ENCODE results near the gene HSF5. TPM values are rescaled to one million over a fixed set of nuclear protein-coding genes. Genes with fewer than 3 reads are reported as not detected.
"Not testable (repeated sequence)": the region's sequence is repeated elsewhere in the genome, so short reads cannot be mapped to it uniquely, and the experiment has no call there.

The HSF5 gene
- total RNA-seq, 1 donor from 2014 or later: 0.07 TPM

GRCh38 chr17:58414596-58414997, 73.6 kb downstream of the HSF5 start:
- DNase-seq (ENCODE audit: low read depth, low spot score): no peak

GRCh38 chr17:58413684-58414083, 74.5 kb downstream of the HSF5 start:
- no peak for DNase-seq (ENCODE audit: low read depth, low spot score)

GRCh38 chr17:58412961-58413586, 75.1 kb downstream of the HSF5 start:
- DNase-seq (ENCODE audit: low read depth, low spot score): no peak

GRCh38 chr17:58412064-58412703, 76.0 kb downstream of the HSF5 start:
- no peak for DNase-seq (ENCODE audit: low read depth, low spot score)

- no peak for DNase-seq (ENCODE audit: low read depth, low spot score)
These were observed 76.8 kb downstream of the HSF5 start for GRCh38 chr17:58411408-58411894.

- no peak for DNase-seq (ENCODE audit: low read depth, low spot score)
These were observed 77.3 kb downstream of the HSF5 start for GRCh38 chr17:58410714-58411407.

GRCh38 chr17:58409432-58409831, 78.8 kb downstream of the HSF5 start:
- no peak for DNase-seq (ENCODE audit: low read depth, low spot score)

GRCh38 chr17:58403311-58403710, 84.9 kb downstream of the HSF5 start:
- DNase-seq (ENCODE audit: low read depth, low spot score): no peak

- DNase-seq (ENCODE audit: low read depth, low spot score): no peak
These were observed 85.5 kb downstream of the HSF5 start for GRCh38 chr17:58402679-58403078.

GRCh38 chr17:58402047-58402446, 86.2 kb downstream of the HSF5 start:
- no peak for DNase-seq (ENCODE audit: low read depth, low spot score)

- DNase-seq (ENCODE audit: low read depth, low spot score): no peak
These were observed 86.9 kb downstream of the HSF5 start for GRCh38 chr17:58401287-58401686.

GRCh38 chr17:58400826-58401225, 87.4 kb downstream of the HSF5 start:
- no peak for DNase-seq (ENCODE audit: low read depth, low spot score)

GRCh38 chr17:58399974-58400373, 88.2 kb downstream of the HSF5 start:
- no peak for DNase-seq (ENCODE audit: low read depth, low spot score)

- DNase-seq (ENCODE audit: low read depth, low spot score): no peak
These were observed 89.5 kb downstream of the HSF5 start for GRCh38 chr17:58398574-58399266.

GRCh38 chr17:58397421-58397820, 90.8 kb downstream of the HSF5 start:
- DNase-seq (ENCODE audit: low read depth, low spot score): not testable (repeated sequence)

- DNase-seq (ENCODE audit: low read depth, low spot score): no peak
These were observed 92.0 kb downstream of the HSF5 start for GRCh38 chr17:58396173-58396572.

- DNase-seq (ENCODE audit: low read depth, low spot score): no peak
These were observed 93.5 kb downstream of the HSF5 start for GRCh38 chr17:58394534-58395223.

- DNase-seq (ENCODE audit: low read depth, low spot score): peak; percentile 80
These were observed 96.8 kb downstream of the HSF5 start for GRCh38 chr17:58391302-58391984.

GRCh38 chr17:58390884-58391283, 97.3 kb downstream of the HSF5 start:
- no peak for DNase-seq (ENCODE audit: low read depth, low spot score)

- DNase-seq (ENCODE audit: low read depth, low spot score): no peak
These were observed 99.7 kb downstream of the HSF5 start for GRCh38 chr17:58388302-58389190.

All from pulmonary artery endothelial cell (primary cell).